Effector memory CD4-positive, alpha-beta T cell (primary cell): ENCODE results near the gene PRAC1.
A peak's percentile ranks its signal among the peaks of the same experiment; 100 is the strongest.
"Not testable (repeated sequence)": the region's sequence is repeated elsewhere in the genome, so short reads cannot be mapped to it uniquely, and the experiment has no call there.

Experiments used
- DNase-seq, 3 donors: peaks; one replicate each; pipeline ENCODE4 v3.0.0-alpha.2; 2020
- H3K27ac ChIP-seq: 2 replicates; pipeline ENCODE4 v1.7.0; 2013; ENCODE audit warnings: mild to moderate bottlenecking, low read length, moderate library complexity; ENCODE audit not compliant: insufficient read depth, poor library complexity, severe bottlenecking
- H3K27me3 ChIP-seq: replicated peaks from 2 replicates; pipeline ENCODE4 v1.7.0; 2013; ENCODE audit warnings: mild to moderate bottlenecking, low read length; ENCODE audit not compliant: insufficient read depth, control insufficient read depth, poor library complexity, severe bottlenecking
- H3K36me3 ChIP-seq: 2 replicates; pipeline ENCODE4 v1.7.0; 2013; ENCODE audit warnings: mild to moderate bottlenecking, low read length, moderate library complexity; ENCODE audit not compliant: control insufficient read depth, insufficient read depth
- H3K4me1 ChIP-seq: 2 replicates; pipeline ENCODE4 v1.7.0; 2013; ENCODE audit warnings: low read length, mild to moderate bottlenecking; ENCODE audit not compliant: control insufficient read depth, insufficient read depth, poor library complexity, severe bottlenecking
- H3K4me3 ChIP-seq: 2 replicates; pipeline ENCODE4 v1.7.0; 2013; ENCODE audit warnings: low read length, low read depth, mild to moderate bottlenecking; ENCODE audit not compliant: insufficient read depth, poor library complexity, severe bottlenecking
- H3K9me3 ChIP-seq: 2 replicates; pipeline ENCODE4 v1.7.0; 2013; ENCODE audit warnings: mild to moderate bottlenecking, low read length, moderate library complexity; ENCODE audit not compliant: control insufficient read depth

The PRAC1 gene

DNA sequence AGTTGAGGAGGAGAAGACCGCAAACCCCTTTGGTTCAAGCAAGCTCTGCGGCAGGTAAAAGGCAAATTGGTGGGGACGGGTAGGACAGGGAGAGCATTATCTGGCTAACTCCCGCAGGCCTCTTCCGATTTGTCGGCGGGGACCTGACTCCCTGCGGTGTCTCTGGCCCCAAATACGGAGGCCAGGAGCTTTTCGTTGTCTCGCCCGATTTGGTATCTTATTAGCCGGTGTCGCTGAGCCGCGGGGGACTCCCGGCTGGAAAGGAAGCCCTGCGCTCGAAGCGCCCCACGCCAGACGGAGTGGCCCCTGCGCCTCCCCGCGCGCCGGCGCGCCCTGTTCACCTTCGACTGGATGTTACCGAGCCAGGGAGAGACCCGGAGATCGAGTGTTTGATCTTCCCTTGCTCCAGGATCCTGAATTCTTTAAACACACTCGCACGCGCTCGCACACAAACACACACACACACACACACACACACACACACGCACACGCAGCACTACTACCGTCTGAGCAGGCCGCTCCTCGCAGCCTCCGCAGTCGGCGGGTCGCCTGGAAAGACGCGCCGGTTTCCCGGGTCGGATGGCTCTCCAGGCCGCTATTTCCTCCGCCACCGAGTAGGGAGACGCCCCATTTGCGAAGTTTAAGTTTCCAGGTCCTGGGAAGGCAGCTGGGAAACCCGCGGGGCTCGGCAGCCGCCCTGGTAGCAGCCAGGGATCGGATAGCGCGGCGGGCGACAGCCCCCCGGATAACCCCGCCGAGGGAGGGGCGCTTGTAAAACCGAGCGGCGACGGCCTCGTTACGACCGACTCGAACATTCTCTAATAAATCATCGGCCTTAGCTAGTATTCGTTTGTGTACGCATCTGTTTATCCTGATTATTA lies 3.3 kb downstream of the PRAC1 start:
- H3K9me3 ChIP-seq, result no peaks in the 10 kb centered on the region
- no peak overlapping the region for H3K27ac ChIP-seq
- peaks cover 31% of the 10 kb centered on the region for H3K4me1 ChIP-seq
- H3K27me3 ChIP-seq, result peaks cover 62% of the 10 kb centered on the region
- peak overlapping the region; percentile 5 for H3K4me3 ChIP-seq
- no peak for DNase-seq
- H3K36me3 ChIP-seq, result no peaks in the 10 kb centered on the region

DNA sequence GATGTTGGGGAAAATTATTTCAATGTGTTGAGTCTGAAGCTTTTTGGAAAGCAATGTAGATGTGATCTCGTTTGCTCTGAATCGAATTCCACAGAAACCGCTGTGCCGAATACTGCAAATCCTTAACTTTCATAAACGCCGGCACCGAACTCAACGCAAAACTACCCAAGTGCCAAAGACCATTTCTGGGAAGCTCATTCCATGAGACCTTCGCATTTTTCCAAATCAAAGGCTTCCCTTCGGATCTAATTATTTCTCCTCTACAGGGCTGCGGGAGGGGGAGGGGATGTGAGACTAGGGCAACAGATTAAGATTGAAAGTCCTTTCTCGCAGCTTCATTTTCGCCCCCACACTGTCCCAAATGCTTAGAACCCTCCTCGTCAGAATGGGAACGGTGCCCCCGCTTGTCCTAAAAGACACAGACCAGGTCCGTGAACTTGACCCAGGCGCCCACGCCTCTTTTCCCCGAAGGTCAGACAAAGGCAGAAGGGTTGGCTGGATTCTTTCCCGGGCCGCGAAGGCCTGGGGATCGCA lies 4.0 kb downstream of the PRAC1 start:
- Histone ChIP-seq H3K27ac (no peak overlapping the region), H3K4me3 (no peak overlapping the region), H3K4me1 (peaks cover 24% of the 10 kb centered on the region), H3K36me3 (no peaks in the 10 kb centered on the region), H3K9me3 (no peaks in the 10 kb centered on the region), H3K27me3 (peaks cover 55% of the 10 kb centered on the region)
- no peak for DNase-seq

DNA sequence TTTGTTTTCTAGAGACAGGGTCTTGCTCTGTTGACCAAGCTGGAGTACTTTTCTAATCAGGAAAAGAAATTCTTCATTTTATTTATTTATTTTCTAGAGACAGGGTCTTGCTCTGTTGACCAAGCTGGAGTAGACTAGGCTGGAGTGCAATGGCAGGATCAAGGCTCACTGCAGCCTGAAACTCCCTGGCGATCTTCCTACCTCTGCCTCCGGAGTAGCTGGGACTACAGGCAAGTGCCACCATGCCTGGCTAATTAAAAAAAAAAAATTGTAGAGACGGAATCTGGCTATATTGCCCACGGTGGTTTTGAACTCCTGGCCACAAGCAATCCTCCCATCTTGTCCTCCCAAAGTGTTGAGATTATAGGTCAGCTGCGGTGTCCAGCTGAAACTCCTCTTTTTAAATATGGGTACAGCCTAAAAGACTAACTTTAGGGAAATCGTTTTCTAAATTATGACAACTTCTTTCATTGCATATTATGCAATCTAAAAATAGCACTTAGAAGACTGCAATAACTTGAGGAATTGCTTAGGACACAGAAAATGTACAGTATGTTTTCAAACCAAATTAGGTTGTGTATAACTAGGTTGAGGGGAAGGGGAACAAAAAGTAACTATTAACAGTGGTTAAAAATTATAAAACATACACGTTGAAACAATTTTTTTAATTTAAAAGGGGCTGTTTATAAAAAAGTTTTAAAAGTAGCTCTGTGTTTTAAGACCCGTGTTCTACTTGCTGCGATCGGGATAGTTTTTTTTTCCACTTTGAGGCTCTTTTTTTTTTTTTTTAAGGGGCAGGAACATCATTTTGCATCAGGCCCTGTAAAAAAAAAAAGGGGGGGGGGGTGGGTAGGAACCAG lies 4.7 kb downstream of the PRAC1 start:
- H3K27ac ChIP-seq, result no peak overlapping the region
- H3K27me3 ChIP-seq, result peaks cover 48% of the 10 kb centered on the region
- H3K4me1 ChIP-seq, result peaks cover 18% of the 10 kb centered on the region

DNA sequence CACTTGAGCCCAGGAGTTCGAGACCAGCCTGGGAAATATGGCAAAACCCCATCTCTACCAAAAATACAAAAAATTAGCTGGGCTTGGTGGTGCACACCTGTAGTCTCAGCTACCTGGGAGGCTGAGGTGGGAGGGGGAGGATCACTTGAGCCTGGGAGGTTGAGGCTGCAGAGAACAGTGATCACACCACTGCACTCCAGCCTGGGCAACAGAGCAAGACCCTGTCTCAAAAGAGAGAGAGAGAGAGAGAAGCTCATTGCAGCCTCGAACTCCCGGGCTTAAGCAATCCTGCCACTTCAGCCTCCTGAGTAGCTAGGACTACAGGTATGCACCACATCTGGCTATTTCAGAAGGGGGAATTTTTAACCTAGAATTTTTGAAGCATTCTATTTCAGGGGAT lies 5.8 kb downstream of the PRAC1 start:
- Histone ChIP-seq H3K4me1 (peaks cover 18% of the 10 kb centered on the region), H3K27me3 (peaks cover 37% of the 10 kb centered on the region)
- not testable (repeated sequence) for H3K36me3 ChIP-seq, H3K9me3 ChIP-seq, DNase-seq, H3K27ac ChIP-seq, H3K4me3 ChIP-seq

More for the DNA sequence above, 4.7 kb downstream of the PRAC1 start:
- DNase-seq, result no peak
- Histone ChIP-seq H3K9me3 (no peaks in the 10 kb centered on the region), H3K4me3 (no peak overlapping the region), H3K36me3 (no peaks in the 10 kb centered on the region)

DNA sequence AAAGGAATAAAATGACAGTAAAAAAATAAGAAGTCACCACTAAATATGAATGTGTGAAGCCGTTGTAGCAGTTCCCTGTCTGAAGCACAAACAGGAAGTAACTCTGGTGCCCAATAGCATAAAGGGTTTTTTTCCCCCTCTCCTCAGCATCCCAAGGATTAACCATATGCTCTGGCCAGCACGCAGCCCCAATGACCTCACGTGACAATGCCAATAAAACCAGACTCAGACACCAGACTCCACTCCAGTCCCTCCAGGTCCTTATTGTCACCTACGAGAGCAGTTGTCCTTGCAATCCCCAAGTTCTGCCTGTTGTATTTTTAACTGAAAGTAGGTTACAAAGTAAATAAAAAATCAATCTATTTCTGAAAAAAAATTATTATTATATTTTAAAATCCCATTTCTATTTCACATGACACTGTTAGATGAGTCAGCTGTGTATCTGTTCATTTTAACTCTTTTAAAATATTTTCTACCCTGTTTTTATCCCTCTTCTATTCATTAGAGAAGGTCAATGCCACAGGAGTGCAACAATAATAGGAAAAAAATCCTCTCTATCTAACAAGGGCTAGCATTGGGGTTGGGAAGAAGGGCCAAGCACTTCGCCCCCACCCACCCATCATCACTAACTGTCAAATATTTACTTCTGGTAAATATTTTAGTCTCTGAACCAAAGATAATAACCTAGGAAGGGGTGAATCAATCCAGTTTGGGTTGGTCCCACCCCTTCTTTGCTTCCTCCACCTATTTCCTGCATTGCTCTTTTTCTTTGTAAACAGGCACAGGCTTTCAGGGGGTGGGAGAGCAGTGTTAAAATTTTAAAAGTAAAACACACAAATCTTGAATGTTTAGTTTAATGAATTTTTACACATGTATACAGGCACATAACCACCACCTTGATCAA lies 6.6 kb downstream of the PRAC1 start:
- Histone ChIP-seq H3K9me3 (no peaks in the 10 kb centered on the region), H3K36me3 (no peaks in the 10 kb centered on the region), H3K27me3 (peaks cover 40% of the 10 kb centered on the region), H3K4me3 (no peak overlapping the region), H3K4me1 (peaks cover 18% of the 10 kb centered on the region), H3K27ac (no peak overlapping the region)
- DNase-seq, result no peak

DNA sequence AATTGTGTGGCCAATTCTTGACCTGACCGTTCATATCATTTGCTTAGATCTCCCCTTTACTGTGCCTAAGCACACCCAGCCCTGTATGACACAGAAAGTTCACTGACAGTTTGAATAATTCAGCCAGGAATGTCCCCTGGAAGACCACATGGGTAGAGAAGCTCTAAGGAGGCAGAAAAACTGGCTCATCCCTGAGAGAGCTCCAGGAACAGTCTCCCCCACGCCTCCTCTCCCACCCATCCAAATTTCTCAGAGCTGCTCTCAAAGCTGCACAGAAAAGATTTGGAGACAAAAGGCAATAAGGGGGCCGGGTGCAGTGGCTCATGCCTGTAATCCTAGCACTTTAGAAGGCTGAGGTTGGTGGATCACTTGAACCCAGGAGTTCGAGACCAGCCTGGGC lies 11.2 kb downstream of the PRAC1 start:
- Histone ChIP-seq H3K27ac (no peak overlapping the region), H3K27me3 (peaks cover 24% of the 10 kb centered on the region), H3K4me1 (peaks cover 3% of the 10 kb centered on the region), H3K4me3 (no peak overlapping the region), H3K36me3 (no peaks in the 10 kb centered on the region), H3K9me3 (no peaks in the 10 kb centered on the region)
- no peak for DNase-seq

DNA sequence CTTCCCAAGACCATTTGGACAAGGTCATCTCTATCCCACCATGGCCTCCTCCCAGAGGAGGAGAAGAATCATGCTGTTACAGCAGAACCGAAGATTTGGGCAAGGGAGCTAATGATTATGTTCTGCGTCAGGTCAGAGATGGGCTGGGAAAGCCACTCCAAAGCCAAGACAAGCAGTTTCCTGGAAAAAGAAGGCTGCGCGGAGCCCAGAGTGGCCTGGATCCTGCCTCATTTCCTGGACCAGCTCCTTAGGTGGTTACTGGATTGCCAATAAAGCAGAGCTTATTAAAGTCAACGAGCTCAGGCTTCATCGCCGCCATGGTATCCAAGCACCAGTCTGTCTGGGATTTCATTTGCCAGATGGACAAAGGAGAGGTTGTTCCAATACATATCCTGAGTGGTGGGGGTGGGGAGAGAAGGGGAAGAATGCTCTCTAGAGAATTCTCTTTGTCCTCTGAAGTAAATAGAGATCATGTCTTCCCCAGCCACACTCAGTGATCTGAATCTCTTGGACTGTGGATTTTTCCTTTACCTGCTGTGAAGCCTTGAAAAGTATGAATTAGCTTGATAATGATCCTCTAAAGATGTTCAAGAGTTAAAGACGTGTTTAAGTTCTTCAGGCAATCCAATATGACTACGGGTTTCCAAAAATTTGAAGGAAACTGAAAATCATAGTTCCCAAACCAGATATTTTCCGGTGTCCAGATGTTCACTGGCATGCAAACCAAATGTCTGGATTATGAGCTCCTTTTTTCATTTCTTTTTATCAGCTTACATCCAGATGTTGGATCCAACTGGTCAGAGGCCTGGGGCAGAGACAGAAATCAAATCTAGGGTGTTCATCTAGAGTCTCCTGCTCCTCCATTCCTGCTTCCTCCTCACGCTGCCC lies 17.7 kb downstream of the PRAC1 start:
- H3K36me3 ChIP-seq, result no peaks in the 10 kb centered on the region
- no peak for DNase-seq
- no peak overlapping the region for H3K27ac ChIP-seq
- H3K9me3 ChIP-seq, result no peaks in the 10 kb centered on the region
- H3K27me3 ChIP-seq, result peaks cover 25% of the 10 kb centered on the region
- no peaks in the 10 kb centered on the region for H3K4me1 ChIP-seq
- H3K4me3 ChIP-seq, result no peak overlapping the region

DNA sequence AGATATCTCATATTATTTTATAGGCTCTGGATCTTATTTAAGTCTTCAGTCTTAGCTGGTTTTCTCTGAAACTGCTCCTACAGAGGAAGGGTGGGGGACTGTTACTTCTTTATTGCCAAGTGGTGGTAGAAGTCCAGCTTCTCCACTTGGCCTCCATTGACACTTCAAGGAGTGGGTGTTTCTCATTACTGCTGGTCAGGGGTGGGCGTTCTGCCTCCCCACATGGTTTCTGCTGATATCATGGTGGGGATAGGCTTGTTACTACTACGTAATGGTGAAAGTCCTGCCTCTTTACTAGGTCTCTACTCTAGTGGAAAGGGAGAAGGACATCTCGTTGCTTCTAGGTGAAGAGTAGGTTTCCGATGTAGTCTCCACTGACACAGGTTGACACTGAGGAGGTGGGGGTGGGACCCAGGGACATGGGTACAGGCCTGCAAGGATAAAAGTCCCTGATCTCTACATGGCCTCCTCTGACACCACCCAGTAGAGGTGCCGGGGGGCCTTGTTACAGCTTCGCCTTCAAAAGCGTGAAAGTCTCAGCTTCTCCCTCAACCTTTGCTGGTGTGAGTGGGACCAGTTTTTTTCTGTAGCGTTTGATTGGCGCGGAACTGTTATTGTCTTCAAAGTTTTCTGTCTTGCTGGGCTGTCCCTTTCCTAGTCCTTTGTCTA lies 20.3 kb downstream of the PRAC1 start:
- Histone ChIP-seq H3K27ac (no peak overlapping the region), H3K36me3 (no peaks in the 10 kb centered on the region), H3K9me3 (no peaks in the 10 kb centered on the region), H3K27me3 (peaks cover 19% of the 10 kb centered on the region), H3K4me3 (no peak overlapping the region), H3K4me1 (no peaks in the 10 kb centered on the region)
- no peak for DNase-seq
